GM19467 (cell line): ENCODE data around the gene ABCA3.
"Not testable (repeated sequence)": the region's sequence is repeated elsewhere in the genome, so short reads cannot be mapped to it uniquely, and the experiment has no call there.

ENCODE experiments used
- ATAC-seq: cut with Tn5 transposase; IDR thresholded peaks from one replicate; pipeline ENCODE4 v1.9.1; 2021; ENCODE audit warnings: mild to moderate bottlenecking, moderate library complexity; ENCODE audit not compliant: unreplicated experiment

Gene ABCA3

DNA sequence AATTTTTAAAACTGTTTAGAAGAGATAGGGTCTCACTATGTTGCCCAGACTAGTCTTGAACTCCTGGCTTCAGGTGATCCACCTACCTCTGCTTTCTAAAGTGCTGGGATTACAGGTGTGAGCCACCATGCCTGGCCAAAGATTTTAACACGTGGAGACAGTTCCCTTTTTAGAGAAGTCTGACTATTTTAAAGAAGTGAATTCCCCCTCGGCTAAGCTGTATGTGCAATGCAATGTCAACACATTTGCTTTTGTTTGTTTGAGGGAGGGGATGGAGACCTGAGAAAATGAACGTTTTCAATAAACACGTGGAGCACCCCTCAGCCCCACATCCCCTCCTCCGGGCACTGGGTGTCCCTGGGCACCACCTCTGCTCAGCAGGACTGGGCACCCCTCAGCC lies 58.3 kb downstream of the ABCA3 start:
- ATAC-seq, result no peak

GRCh38 chr16:2280981-2281542 lies 59.5 kb downstream of the ABCA3 start:
- ATAC-seq, result no peak

DNA sequence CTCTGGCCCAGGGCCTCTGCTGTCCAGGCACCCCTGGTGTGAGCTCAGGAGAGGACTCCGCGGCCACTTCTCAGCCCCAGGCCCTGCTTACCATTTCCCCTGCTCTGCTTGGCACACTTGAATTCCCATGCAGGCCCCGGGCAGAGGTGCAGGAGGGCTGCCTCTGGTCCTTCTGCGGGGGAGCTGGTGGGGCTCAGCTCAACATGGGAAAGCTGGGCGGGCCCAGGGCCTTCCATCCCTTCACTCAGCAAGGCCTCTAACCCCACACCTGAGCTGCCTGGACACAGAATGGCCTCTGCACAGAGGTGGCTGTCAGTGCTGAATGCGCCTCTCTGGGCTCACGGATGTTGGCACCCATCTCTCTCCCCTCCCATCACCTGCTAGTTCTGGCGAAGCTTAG lies 60.1 kb downstream of the ABCA3 start:
- no peak for ATAC-seq

GRCh38 chr16:2278956-2279800 lies 61.4 kb downstream of the ABCA3 start:
- ATAC-seq, result no peak

GRCh38 chr16:2278272-2278608 lies 62.3 kb downstream of the ABCA3 start:
- no peak for ATAC-seq

GRCh38 chr16:2277466-2278271 lies 62.9 kb downstream of the ABCA3 start:
- no peak for ATAC-seq

DNA sequence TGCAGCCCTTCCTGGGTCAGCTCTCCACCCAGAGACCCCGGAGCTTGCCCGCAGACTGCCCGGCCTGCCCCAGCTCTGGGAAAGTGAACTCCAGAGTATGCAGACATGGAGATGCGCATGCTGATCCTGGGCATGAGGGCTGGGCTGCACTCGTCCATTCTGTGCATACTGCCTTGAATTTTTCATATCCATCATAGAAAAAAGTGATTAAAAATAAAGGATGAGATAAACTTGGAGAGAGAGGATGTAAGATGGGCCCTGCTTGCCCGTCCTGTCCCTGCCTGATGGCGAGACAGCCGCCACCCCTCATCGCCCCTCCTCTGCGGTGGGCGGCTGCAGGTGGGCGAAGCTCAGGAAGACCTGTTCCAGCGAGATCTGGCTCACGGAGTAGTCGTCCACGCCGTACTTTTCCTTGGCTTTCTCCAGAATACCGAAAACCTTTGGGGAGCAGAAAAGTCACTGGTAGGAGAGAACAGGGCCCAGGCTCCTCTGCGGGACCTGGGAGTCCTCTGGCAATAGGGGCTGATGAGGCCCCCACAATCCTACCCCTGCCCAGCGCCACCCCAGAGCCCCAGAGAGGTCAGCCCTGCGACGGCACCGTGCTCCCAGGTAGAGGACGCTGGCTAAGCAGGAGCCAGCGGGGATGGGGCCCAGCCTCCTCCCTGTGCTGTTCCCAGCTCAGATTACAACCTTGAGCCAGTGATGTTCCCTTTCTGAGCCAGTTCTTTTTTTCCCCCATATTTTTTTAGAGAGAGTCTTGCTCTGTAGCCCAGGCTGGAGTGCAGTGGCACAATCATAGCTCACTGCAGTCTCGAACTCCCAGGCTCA lies 63.9 kb downstream of the ABCA3 start:
- ATAC-seq, result no peak

- no peak for ATAC-seq
Measured at GRCh38 chr16:2275476-2276367, 64.8 kb downstream of the ABCA3 start.

DNA sequence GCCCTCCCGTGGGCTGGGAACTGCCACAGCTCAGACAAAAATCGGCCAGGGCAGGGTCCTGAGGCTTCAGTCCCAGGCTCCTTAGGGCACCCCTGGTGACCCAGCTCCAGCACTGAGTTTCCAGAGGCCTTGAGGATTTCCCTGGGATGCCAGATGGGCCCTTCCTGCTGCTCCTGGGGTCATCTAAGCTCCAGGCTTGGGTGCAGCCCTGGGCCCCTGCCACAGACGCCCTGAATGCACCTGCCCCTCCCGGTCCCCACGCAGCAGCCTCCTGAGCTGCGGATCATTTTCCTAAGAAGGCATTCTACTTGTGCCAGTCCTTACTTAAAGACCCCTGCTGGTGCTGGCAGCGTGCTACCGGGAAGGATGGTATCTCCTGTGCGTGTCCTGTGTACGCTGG lies 66.6 kb downstream of the ABCA3 start:
- no peak for ATAC-seq

DNA sequence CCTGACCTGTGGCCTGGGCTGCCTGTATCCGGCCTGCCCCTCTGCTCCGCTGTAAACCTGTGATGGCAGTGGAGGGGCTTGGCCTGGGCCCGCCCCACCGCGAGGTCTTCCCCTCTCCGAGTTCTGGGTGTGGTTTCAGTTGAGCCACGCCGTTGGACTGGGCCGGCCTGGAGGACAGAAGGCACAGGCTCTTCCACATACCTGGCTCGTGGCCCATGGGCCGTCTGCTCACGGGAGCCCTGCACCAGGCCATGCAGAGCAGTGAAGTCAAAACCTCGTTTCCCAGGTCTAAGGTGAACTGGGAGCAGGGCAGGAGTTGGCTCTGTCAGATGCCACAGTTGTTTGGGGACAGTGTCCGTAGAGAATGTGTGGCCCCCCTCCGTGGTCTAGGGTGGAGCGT lies 67.0 kb downstream of the ABCA3 start:
- ATAC-seq, result no peak

GRCh38 chr16:2271848-2272461 lies 68.6 kb downstream of the ABCA3 start:
- ATAC-seq, result no peak

DNA sequence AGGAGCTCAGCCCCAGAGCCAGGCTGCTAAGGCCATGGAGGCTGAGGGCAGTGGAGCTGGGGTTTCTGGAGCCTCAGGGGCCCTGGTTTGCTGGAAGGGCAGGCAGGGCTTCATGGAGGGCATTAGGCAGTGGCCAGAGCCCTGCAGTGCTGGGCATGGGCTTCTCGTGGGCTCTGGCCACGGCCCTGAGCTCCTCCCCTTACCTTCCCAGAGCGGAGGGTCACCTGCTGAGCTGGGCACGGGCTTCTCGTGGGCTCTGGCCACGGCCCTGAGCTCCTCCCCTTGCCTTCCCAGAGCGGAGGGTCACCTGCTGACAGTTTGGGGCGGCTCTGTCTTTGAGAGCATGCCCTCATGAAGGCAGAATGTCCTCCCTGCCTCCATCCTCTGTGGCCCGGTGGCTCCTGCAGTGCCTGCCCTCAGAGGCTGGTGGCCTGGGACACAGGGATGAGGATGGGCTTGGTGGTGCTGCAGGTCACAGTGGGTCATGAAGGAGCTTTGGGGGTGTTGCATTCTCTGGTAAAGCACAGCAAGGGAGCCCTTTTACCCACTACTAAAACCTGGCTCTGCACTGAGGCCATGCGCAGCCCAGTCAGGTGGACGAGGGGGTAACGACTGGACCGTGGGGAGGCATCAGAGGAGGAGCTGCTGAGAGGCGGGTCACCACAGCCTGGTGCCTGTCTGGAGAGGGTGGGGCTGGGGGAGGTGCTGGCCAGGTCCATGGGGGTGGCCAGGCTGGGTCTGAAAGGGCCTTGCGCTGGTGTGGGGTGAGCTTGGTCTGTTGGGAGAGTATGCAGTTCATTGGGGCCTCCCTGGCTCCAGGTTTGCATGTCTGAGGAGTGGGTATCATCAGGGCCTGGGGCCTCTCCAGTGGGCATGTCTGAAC lies 69.7 kb downstream of the ABCA3 start:
- ATAC-seq, result no peak

- no peak for ATAC-seq
Measured at GRCh38 chr16:2270070-2270462, 70.5 kb downstream of the ABCA3 start.

DNA sequence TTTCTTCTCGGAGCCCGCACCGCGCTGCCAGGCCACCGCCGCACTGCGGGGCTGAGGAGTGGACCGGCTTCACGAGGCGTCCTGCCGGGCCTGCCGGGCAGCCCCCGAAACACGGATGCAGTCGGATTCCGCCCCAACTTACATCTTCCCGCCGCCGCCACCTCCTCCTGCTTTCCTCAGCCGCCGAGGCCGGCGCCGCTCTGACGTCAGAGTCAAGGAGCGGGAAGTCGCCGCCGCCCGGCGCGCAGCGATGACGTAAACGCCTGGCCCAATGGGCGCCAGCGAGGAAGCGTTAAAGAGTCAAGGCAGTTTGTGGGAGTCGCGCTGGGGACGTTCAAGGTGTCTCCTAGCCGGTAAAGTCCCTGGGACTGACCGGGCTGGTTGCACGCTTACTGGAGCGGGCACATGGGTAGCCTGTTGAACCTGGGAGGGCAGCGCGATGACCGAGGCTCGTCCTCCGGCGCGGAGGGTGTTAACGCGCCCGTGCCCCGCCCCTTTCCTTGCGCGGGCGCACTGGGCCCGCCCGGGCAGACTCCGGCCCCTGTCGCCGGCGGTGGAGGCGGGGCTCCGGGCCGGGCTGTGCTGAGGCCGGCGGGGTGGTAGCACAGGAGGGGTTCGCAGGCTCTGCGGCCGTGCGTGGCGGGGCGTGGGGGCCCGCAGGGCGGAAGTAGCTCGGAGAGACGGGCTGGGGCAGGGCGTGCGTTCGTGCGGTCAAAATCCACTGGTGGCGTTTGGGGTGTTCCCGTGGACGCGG lies 72.4 kb downstream of the ABCA3 start, which contains the start of gene RNPS1:
Gene RNPS1, minus strand, starts transcription at position 214 of the 754 bp plus-strand sequence. CDS start 3,483 bp downstream, outside the sequence.
- peak; percentile 56 for ATAC-seq

DNA sequence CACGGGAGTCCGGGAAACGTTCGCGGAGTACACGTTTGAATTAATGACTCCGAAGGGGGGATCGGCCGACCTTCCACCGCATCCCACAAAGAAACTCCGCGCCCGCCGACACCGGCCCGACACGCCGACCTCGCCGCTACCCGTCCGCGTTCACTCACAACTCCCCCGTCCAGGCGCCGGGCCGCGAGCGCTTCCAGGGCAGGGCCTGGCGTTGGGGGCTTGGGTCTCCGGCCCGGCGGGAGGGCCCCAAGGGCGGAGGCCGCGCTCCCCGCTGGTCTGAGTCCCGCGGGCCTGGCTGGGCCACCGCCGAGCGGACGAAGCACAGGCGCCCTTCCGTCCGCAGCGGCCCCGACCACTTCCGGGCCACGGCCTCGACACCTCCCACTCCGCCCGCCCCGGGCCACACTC lies 73.0 kb downstream of the ABCA3 start:
- peak; percentile 65 for ATAC-seq

DNA sequence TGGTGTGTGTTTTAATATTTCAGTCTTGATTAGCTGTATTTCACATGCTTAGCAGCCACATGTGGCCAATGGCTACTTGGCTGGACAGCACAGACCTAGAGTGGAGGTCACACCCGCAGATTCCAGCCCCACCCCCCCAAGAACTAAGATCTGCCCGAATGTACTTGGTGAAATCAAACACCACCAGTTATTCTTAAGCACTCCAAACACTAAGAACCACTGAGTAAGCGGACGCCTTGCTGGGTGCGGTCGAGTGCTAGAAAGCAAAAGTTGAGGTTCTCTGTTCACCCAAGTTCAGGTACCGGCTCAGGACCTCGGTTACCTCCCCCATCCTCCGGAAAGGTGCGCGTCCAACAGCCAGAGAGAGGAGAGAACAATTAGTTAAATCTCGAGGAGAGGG lies 73.6 kb downstream of the ABCA3 start:
- not testable (repeated sequence) for ATAC-seq

DNA sequence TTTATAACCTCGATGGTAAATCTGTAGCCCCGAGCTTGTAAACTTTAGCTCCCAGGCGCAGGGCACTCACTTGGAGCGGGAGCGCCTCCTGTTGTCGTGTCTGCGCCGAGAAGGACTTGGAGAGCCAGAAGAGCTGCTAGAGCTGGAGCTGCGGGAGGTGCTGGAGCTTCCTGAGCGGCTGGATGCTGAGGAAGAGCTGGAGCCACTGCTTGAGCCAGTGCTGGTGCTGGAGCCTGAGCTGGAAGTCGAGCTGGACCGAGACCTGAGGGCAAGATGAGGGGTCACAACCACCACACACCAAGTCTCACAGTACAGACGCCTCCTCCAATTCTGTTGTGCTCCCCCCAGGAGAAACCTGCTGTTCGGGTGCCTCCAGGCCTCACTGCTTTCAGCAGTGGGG lies 77.5 kb downstream of the ABCA3 start:
- not testable (repeated sequence) for ATAC-seq

- ATAC-seq, result no peak
Measured at GRCh38 chr16:2260250-2260649, 80.3 kb downstream of the ABCA3 start.
